Thyroid gland (tissue), 4 donors: ENCODE data around the gene NBEAL2. TPM values are rescaled to one million over a fixed set of nuclear protein-coding genes. Genes with fewer than 3 reads are reported as not detected.

ENCODE experiments used
- DNase-seq, 2 donors: peaks; one replicate each; pipeline ENCODE4 v3.0.0-alpha.2; 2019
- H3K27ac ChIP-seq, 3 donors: fragments of 200-600 bp; sonication (generic); 1 replicate in 2 of 3; 2 replicates in 1 of 3; pipeline ENCODE4 v1.5.1; 2016 to 2019; ENCODE audit warnings: mild to moderate bottlenecking in 1 of 3, moderate library complexity in 1 of 3
- H3K27me3 ChIP-seq: fragments of 200-600 bp; sonication (generic); one replicate; pipeline ENCODE4 v1.5.1; 2019
- H3K36me3 ChIP-seq, 2 donors: fragments of 200-600 bp; sonication (generic); one replicate each; pipeline ENCODE4 v1.5.1; 2016 to 2019
- H3K4me1 ChIP-seq, 2 donors: fragments of 200-600 bp; sonication (generic); one replicate each; pipeline ENCODE4 v1.5.1; 2017 to 2019
- H3K4me3 ChIP-seq, 3 donors: fragments of 200-600 bp; sonication (generic); replicated peaks in 1 of 3; 1 replicate in 2 of 3; 2 replicates in 1 of 3; pipeline ENCODE4 v1.5.1; 2016; ENCODE audit warnings: mild to moderate bottlenecking in 1 of 3
- H3K9me3 ChIP-seq: fragments of 200-600 bp; sonication (generic); one replicate; pipeline ENCODE4 v1.5.1; 2017
- CTCF ChIP-seq, 6 experiments: fragments of 200-600 bp in 3 of 6; fragments of 450-650 bp in 3 of 6; sonication (generic) in 3 of 6; IDR thresholded peaks; one replicate each; pipeline ENCODE4 v1.5.1; 2016 to 2019; ENCODE audit warnings: antibody characterized with exemption in 6 of 6, mild to moderate bottlenecking in 2 of 6, inconsistent platforms in 1 of 6, moderate library complexity in 1 of 6
- POLR2A ChIP-seq, 2 donors: fragments of 450-650 bp; IDR thresholded peaks; one replicate each; pipeline ENCODE4 v1.6.1; 2017; ENCODE audit warnings: antibody characterized with exemption in 2 of 2, mild to moderate bottlenecking in 2 of 2, moderate library complexity in 1 of 2
- WGBS, 2 donors: methylation state at CpG; one replicate each; pipeline ENCODE4 v1.1.5; 2017; 5-methylcytosine and 5-hydroxymethylcytosine counted together
- intact Hi-C: fragments of 100-400 bp; cut with DNase I; formaldehyde crosslinking; loops from one replicate; pipeline ENCODE4 v1.15.1; 2023
- small RNA-seq: library from RNA; depleted of rRNA; stranded (forward); fragments of <200 nt; gene quantifications from one replicate; pipeline ENCODE3, GENCODE V24; 2016
- total RNA-seq, 4 donors: library from RNA; depleted of rRNA; stranded (reverse); fragments of >200 nt; gene quantifications; one replicate each; pipeline ENCODE4 v1.2.3, GENCODE V29; 2016

The NBEAL2 gene
- total RNA-seq, 4 donors from 2014 or later = 19.4 to 38.6 (median 27.5) TPM

- peaks cover 7 to 15% of the 10 kb centered on the region in 2 donors for H3K36me3 ChIP-seq
- TF ChIP-seq POLR2A (IDR thresholded peaks at IDR 0.05) (no peak), CTCF (IDR thresholded peaks at IDR 0.05) (no peak)
- DNase-seq = no peak
- WGBS, 2 donors = 93 to 100% methylated on average over 3 of the region's 3 CpGs
- H3K27me3 ChIP-seq = no peaks in the 10 kb centered on the region
- no peaks in the 10 kb centered on the region for H3K9me3 ChIP-seq
- H3K4me1 ChIP-seq = no peaks in the 10 kb centered on the region
- H3K4me3 ChIP-seq = no peak overlapping the region
- intact Hi-C loops = no loop called here
- H3K27ac ChIP-seq = no peak overlapping the region
Measured at GRCh38 chr3:47056705-47057104, 77.2 kb downstream of the NBEAL2 start.

DNA sequence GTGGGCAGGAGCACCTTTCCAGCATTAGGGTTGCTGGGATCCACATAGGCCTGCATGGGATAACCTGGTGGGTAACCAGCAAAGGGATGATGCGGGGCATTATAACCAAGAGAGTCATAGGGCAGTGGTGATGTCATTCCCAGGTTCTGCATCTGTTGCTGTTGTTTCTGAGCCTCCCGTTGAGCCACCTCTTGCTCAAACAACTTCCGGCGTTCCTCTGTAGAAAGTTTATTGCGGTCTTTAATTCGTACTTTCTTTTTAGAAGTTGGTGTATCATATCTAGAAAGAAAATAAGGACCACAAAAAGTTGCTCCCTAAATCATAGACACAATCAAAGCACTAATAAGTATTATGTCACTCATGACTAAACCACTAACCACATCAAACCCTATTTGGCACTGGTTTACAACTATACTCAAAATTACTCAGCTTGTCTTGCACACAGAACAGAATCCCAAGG, 77.8 kb downstream of the NBEAL2 start:
- intact Hi-C loops = no loop called here
- no peak overlapping the region for H3K27ac ChIP-seq

More for the DNA sequence above, 77.8 kb downstream of the NBEAL2 start:
- no peak for DNase-seq
- H3K4me1 ChIP-seq = no peaks in the 10 kb centered on the region
- H3K27me3 ChIP-seq = no peaks in the 10 kb centered on the region
- 93% methylated on average over 6 of the region's 6 CpGs for WGBS, 2 donors
- H3K36me3 ChIP-seq = peaks cover 7 to 13% of the 10 kb centered on the region in 2 donors
- TF ChIP-seq CTCF (IDR thresholded peaks at IDR 0.05) (no peak), POLR2A (IDR thresholded peaks at IDR 0.05) (no peak)
- H3K9me3 ChIP-seq = no peaks in the 10 kb centered on the region
- no peak overlapping the region for H3K4me3 ChIP-seq

Small RNAs within 50 kb of the gene (small RNA-seq; reads per million reads assigned to genes)
- gene MRPL57P3 = not detected

Other genes starting within 250 kb of the NBEAL2 start
- 1 to 10 TPM in 2 of 4 donors, not detected in 2; 1.8 to 2.8 TPM for gene MYL3, start 116.2 kb upstream of the NBEAL2 start, total RNA-seq
- 10 to 100 TPM in 1 of 4 donors, 1 to 10 TPM in 3; 1.2 to 10.6 (median 4.4) TPM for gene PTH1R, start 101.9 kb upstream of the NBEAL2 start, total RNA-seq
- 10 to 100 TPM; 43.2 to 60.6 (median 51.8) TPM for gene CCDC12, start 2.9 kb upstream of the NBEAL2 start, total RNA-seq
- gene SETD2, start 184.4 kb downstream of the NBEAL2 start, total RNA-seq = 100 to 1,000 TPM in 1 of 4 donors, 10 to 100 TPM in 3; 74.3 to 128 (median 85.5) TPM